CD1c-positive myeloid dendritic cell (primary cell): ENCODE results near the gene ROPN1L.
A peak's percentile ranks its signal among the peaks of the same experiment; 100 is the strongest.
"Not testable (repeated sequence)": the region's sequence is repeated elsewhere in the genome, so short reads cannot be mapped to it uniquely, and the experiment has no call there.

Source experiments
- DNase-seq: peaks from one replicate; pipeline ENCODE4 v3.0.0-alpha.2; 2016; ENCODE audit errors: extremely low spot score

ROPN1L gene

GRCh38 chr5:10478436-10478835, 36.8 kb downstream of the ROPN1L start:
- no peak for DNase-seq

- DNase-seq: no peak
Observed at GRCh38 chr5:10479154-10479721, 37.6 kb downstream of the ROPN1L start.

GRCh38 chr5:10480237-10480985, 38.7 kb downstream of the ROPN1L start:
- no peak for DNase-seq

GRCh38 chr5:10481241-10481935, 39.7 kb downstream of the ROPN1L start:
- no peak for DNase-seq

GRCh38 chr5:10482791-10483530, 41.3 kb downstream of the ROPN1L start:
- no peak for DNase-seq

- DNase-seq: no peak
Observed at GRCh38 chr5:10484774-10485141, 43.1 kb downstream of the ROPN1L start.

GRCh38 chr5:10485142-10485795, 43.6 kb downstream of the ROPN1L start:
- DNase-seq: peak; percentile 10

- no peak for DNase-seq
Observed at GRCh38 chr5:10485897-10486296, 44.2 kb downstream of the ROPN1L start.

- no peak for DNase-seq
Observed at GRCh38 chr5:10486511-10487344, 45.0 kb downstream of the ROPN1L start.

GRCh38 chr5:10488144-10488543, 46.5 kb downstream of the ROPN1L start:
- no peak for DNase-seq

GRCh38 chr5:10489810-10490426, 48.2 kb downstream of the ROPN1L start:
- peak; percentile 84 for DNase-seq

GRCh38 chr5:10490927-10491672, 49.4 kb downstream of the ROPN1L start:
- no peak for DNase-seq

GRCh38 chr5:10491673-10492026, 50.0 kb downstream of the ROPN1L start:
- no peak for DNase-seq

GRCh38 chr5:10493884-10494283, 52.2 kb downstream of the ROPN1L start:
- DNase-seq: peak; percentile 7

- DNase-seq: not testable (repeated sequence)
Observed at GRCh38 chr5:10494497-10494896, 52.8 kb downstream of the ROPN1L start.

- no peak for DNase-seq
Observed at GRCh38 chr5:10497554-10497953, 55.9 kb downstream of the ROPN1L start.

- no peak for DNase-seq
Observed at GRCh38 chr5:10498350-10498749, 56.7 kb downstream of the ROPN1L start.

GRCh38 chr5:10499066-10499465, 57.4 kb downstream of the ROPN1L start:
- no peak for DNase-seq

- no peak for DNase-seq
Observed at GRCh38 chr5:10499776-10500175, 58.1 kb downstream of the ROPN1L start.

GRCh38 chr5:10500669-10501068, 59.0 kb downstream of the ROPN1L start:
- no peak for DNase-seq
